IPS-11a (cell line): ENCODE measurements around the gene NID1.
"Not testable (repeated sequence)": the region's sequence is repeated elsewhere in the genome, so short reads cannot be mapped to it uniquely, and the experiment has no call there.

ENCODE experiments used
- H3K4me3 ChIP-seq: one replicate; pipeline ENCODE4 v1.5.1; 2013; ENCODE audit warnings: low read depth, low read length, control low read depth

The NID1 gene

GRCh38 chr1:236033336-236033735 is 31.6 kb downstream of the NID1 start:
- no peak overlapping the region for H3K4me3 ChIP-seq

DNA sequence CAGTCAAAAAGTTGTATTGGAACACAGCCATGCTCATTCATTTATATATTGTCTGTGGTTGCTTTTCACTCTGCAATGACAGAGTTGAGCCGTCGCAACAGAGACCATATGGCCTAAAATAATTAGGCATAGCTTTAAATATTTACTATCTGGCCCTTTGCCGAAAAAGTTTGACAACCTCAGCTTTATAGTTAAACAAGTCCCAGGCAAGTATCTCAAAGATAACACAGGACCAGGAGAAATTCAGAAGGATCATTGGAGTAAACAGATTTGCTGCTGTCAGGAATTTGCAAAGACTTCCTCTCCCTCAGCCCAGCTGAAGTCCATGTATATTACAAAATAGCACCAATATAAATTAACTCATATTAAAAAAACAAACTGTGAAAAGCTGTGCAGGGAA is 34.4 kb downstream of the NID1 start:
- no peak overlapping the region for H3K4me3 ChIP-seq

DNA sequence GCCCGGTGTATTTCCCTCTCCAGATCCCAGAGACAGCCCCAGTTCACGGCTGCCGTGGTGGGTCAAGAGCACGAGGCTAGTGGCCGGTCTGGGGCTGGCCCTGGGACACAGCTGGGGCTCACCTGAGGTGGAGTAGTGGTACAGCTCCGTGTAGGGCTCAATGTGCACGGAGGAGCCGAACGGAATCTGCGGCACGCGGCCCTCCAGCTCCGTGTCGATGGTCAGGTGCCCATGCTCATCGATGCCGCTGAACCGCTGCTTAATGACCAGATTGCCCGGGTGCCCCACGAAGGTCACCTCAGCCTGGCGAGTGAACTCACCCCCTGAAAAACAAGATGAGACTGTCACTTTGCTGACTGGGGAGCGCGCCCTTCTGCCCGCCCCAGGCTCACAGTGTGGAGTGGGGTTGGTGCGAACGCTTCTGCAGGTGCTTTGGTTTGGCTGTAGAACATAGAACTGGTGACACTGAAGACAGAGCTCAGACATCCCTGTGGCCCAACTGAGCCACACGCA is 35.4 kb downstream of the NID1 start:
- no peak overlapping the region for H3K4me3 ChIP-seq

DNA sequence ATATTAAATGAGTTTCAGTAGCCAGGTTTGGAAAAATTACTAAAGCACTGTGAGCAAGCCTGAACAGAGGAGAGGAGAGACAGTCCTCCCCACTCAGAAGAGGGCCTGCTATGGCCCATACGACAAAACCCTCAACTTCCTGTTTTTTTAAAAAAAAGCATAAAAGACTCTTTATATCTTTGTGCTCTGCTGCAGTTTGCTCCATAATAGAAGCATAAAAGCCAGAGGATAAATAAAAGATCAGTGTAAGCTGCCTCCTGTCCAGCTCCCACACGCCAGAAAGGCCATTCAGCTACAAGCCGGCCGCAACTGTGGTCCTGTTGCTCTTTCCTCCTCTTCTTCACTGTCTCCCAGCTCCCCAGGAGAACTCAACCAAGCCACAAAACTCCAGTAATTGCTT is 37.8 kb downstream of the NID1 start:
- no peak overlapping the region for H3K4me3 ChIP-seq

GRCh38 chr1:236025836-236026235 is 39.1 kb downstream of the NID1 start:
- H3K4me3 ChIP-seq, result no peak overlapping the region

DNA sequence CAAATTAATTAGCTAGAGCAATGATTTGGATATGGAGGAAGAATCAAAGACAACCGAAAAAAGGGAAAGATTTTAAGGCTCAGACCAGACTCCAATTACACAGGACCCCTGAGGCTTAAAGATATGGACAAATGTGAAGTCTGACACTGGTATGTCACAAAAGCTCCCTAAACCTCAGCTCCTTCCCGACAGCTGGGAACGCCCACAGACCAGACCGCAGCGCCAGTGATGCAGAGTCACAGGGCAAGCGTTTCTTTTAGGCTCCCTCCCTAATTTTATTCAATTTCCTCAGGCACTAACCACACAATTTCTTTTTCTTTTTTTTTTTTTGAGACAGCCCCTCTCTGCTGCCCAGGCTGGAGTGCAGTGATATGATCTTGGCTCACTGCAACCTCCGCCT is 40.2 kb downstream of the NID1 start:
- H3K4me3 ChIP-seq, result no peak overlapping the region

GRCh38 chr1:236023926-236024565 is 40.8 kb downstream of the NID1 start:
- H3K4me3 ChIP-seq, result no peak overlapping the region

GRCh38 chr1:236021424-236022135 is 43.3 kb downstream of the NID1 start:
- H3K4me3 ChIP-seq, result no peak overlapping the region

- no peak overlapping the region for H3K4me3 ChIP-seq
Measured at GRCh38 chr1:236020359-236021219, 44.3 kb downstream of the NID1 start.

DNA sequence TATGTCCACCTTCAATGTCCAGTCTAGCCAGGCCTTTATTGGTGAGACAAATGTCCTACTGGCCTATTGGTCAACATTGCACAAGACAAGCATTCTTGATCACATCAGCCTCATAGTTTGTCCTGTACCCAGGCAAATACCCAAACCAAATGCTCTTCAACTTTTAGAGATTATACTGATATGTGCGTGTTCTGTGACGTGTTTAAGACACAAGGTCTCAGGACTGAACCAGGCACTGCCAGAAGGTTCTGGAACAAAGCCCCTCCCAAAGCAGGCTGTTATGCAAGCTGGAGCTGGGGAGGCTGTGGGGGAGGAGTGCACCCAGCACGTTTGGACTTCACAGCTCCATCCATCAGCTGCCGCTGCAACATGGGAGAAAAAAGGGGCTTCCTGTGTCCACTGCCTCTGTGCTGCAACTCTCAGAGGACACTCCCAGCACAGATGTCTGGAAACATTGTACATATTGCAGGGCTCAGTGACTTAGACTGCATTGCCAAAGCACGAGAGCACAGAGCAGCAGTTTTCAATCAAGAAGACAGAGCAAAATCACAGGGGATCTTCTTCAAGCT is 45.9 kb downstream of the NID1 start:
- H3K4me3 ChIP-seq, result no peak overlapping the region

GRCh38 chr1:236016782-236017400 is 48.0 kb downstream of the NID1 start:
- H3K4me3 ChIP-seq, result no peak overlapping the region

GRCh38 chr1:236016083-236016482 is 48.8 kb downstream of the NID1 start:
- H3K4me3 ChIP-seq, result no peak overlapping the region

DNA sequence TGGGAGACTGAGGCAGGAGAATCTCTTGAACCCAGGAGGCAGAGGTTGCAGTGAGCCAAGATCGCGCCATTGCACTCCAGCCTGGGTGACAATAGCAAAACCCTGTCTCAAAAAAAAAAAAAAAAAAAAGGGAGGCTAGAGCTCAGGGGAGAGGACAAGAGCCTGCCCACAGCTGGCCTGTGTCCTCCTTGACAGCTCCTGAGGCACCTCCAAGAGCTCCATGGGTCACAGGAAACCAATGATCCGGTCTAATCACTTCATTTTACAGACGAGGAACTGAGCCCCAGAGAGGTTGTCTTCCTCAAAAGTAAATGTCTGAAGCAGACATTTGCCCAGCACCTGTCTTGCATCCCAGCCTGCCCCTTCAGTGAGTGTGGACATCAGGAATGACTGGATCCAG is 49.4 kb downstream of the NID1 start:
- H3K4me3 ChIP-seq, result no peak overlapping the region

DNA sequence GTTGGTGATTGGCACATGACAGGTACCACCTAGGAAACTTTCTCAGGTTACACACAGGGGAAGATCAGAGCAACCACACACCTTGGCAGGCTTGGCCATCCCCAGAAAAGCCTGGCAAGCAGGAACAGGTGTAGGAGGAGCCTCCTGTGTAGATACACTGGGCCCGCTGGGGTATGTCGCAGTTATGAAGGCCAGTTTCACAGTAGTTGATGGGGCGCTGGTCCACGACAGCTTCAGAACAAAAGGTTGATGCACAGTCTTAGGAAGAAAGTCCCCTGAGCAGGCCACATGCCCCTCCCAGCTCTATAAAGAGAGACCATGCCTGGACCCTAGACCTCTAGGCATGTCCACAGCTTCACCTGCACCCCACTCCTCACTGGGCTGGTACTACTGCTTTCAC is 51.6 kb downstream of the NID1 start:
- no peak overlapping the region for H3K4me3 ChIP-seq

DNA sequence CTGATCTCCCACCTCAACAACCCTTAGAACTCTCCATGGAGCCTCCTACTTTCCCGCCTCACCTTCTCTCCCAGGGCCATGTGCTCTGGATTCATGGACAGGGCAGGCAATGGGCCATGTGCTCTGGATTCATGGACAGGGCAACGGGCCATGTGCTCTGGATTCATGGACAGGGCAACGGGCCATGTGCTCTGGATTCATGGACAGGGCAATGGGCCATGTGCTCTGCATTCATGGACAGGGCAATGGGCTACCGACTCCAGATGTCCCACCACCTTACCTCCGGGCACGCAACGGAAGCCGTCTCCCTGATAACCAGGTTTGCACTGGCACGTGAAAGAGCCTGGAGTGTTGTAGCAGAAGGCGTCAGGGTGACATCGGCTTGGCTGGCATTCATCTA is 53.2 kb downstream of the NID1 start:
- no peak overlapping the region for H3K4me3 ChIP-seq

- no peak overlapping the region for H3K4me3 ChIP-seq
Measured at GRCh38 chr1:236010443-236010842, 54.4 kb downstream of the NID1 start.

DNA sequence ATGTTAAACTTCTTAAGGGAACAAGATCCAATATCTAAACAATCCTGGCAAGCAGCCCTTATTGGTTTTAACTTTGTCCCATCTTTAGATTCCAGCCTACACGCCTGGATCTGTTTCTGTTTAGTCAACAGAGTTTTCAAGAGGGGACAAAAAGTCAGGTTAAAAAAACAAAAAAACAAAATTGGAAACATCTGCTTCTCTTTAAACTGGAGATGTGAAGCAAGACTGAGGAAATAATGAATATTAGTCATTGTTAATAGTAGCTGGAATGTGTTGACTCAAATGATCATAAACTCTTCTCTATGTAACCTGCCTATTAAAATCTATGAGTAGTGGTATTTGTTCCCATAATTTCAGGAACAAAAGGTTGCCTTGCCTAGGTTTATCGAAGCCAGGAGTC is 55.0 kb downstream of the NID1 start:
- H3K4me3 ChIP-seq, result no peak overlapping the region

DNA sequence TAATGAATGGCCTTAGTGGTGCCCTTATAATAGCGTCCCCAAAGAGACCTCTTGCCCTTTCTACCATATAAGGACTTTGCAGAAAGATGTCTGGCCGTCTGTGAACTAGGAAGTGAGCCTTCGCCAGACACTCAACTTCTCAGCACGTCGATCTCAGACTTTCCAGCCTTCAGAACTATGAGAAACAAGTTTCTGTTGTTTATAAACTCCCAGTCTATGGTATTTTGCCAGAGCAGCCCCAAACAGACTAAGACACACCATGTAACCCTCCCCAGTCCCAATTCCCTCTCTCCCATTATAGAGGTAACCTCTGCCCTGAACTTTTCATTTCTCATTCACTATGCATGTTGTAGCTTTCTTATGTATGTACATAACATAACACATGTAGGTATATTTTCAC is 55.7 kb downstream of the NID1 start:
- no peak overlapping the region for H3K4me3 ChIP-seq

DNA sequence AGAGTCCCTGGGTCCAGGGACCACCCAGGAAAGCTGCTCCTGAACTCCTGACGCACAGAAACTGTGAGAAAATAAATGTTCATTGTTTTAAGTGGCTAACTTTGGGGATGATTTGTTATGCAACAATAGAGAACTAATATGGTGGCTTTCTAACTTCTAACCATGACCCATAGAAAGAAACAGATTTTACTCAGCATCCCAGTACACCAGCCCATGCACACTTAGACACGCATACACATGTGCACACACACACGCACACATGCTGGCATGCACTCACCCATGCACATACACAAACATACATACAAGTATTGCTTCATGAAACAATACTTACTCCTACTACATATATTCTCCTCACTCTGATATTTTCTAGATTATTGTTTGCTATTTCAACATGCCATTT is 57.1 kb downstream of the NID1 start:
- H3K4me3 ChIP-seq, result no peak overlapping the region

DNA sequence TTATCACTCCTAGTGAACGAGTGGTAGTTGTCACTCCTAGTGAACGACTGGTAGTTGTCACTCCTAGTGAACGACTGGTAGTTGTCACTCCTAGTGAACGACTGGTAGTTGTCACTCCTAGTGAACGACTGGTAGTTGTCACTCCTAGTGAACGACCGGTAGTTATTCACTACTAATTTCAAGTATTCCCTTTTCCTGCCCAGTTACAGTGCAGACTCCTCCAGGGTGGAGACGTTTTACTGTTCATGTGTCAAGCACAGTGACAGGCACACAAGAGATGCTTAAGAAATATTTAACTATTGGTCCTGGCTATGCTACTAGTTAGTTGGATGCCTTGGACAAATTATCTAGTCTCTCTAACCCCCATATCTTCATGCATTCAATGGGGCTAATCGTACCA is 61.8 kb downstream of the NID1 start:
- H3K4me3 ChIP-seq, result not testable (repeated sequence)

GRCh38 chr1:236002572-236002971 is 62.3 kb downstream of the NID1 start:
- no peak overlapping the region for H3K4me3 ChIP-seq
